Measurements from ENCODE around the gene SEMA6A. TPM values are rescaled to one million over a fixed set of nuclear protein-coding genes. Genes with fewer than 3 reads are reported as not detected.

SEMA6A gene
- total RNA-seq, 1 donor from 2014 or later: 89.9 TPM

GRCh38 chr5:116418774-116419173 is 155.8 kb downstream of the SEMA6A start:
- H3K4me3 Mint-ChIP-seq (ENCODE audit: low read depth): no peak overlapping the region
- no peaks in the 10 kb centered on the region for H3K27me3 Mint-ChIP-seq
- H3K4me1 Mint-ChIP-seq (ENCODE audit: low read depth): no peaks in the 10 kb centered on the region
- no peaks in the 10 kb centered on the region for H3K36me3 Mint-ChIP-seq (ENCODE audit: insufficient read depth)
- no peak for DNase-seq (ENCODE audit: low spot score, unreplicated experiment)
- TF ChIP-seq CTCF (IDR thresholded peaks at IDR 0.05; ENCODE audit: unreplicated experiment): no peak
- H3K27ac Mint-ChIP-seq: no peak overlapping the region
- no peaks in the 10 kb centered on the region for H3K9me3 Mint-ChIP-seq (ENCODE audit: low read depth)

GRCh38 chr5:116418016-116418415 is 156.6 kb downstream of the SEMA6A start:
- H3K4me3 Mint-ChIP-seq (ENCODE audit: low read depth): no peak overlapping the region
- no peaks in the 10 kb centered on the region for H3K27me3 Mint-ChIP-seq
- no peaks in the 10 kb centered on the region for H3K4me1 Mint-ChIP-seq (ENCODE audit: low read depth)
- no peaks in the 10 kb centered on the region for H3K9me3 Mint-ChIP-seq (ENCODE audit: low read depth)
- H3K36me3 Mint-ChIP-seq (ENCODE audit: insufficient read depth): no peaks in the 10 kb centered on the region
- no peak overlapping the region for H3K27ac Mint-ChIP-seq
- no peak for TF ChIP-seq CTCF (IDR thresholded peaks at IDR 0.05; ENCODE audit: unreplicated experiment)
- no peak for DNase-seq (ENCODE audit: low spot score, unreplicated experiment)

- Mint-ChIP-seq H3K4me1 (ENCODE audit: low read depth) (no peaks in the 10 kb centered on the region), H3K9me3 (ENCODE audit: low read depth) (no peaks in the 10 kb centered on the region), H3K27me3 (no peaks in the 10 kb centered on the region), H3K36me3 (ENCODE audit: insufficient read depth) (no peaks in the 10 kb centered on the region), H3K4me3 (ENCODE audit: low read depth) (no peak overlapping the region), H3K27ac (no peak overlapping the region)
- no peak for DNase-seq (ENCODE audit: low spot score, unreplicated experiment)
- TF ChIP-seq CTCF (IDR thresholded peaks at IDR 0.05; ENCODE audit: unreplicated experiment): no peak
Observed at GRCh38 chr5:116415989-116416388, 158.6 kb downstream of the SEMA6A start.

- H3K4me1 Mint-ChIP-seq (ENCODE audit: low read depth): no peaks in the 10 kb centered on the region
- H3K36me3 Mint-ChIP-seq (ENCODE audit: insufficient read depth): no peaks in the 10 kb centered on the region
- no peaks in the 10 kb centered on the region for H3K27me3 Mint-ChIP-seq
- H3K9me3 Mint-ChIP-seq (ENCODE audit: low read depth): no peaks in the 10 kb centered on the region
- DNase-seq (ENCODE audit: low spot score, unreplicated experiment): no peak
- H3K4me3 Mint-ChIP-seq (ENCODE audit: low read depth): no peak overlapping the region
- no peak for TF ChIP-seq CTCF (IDR thresholded peaks at IDR 0.05; ENCODE audit: unreplicated experiment)
- H3K27ac Mint-ChIP-seq: no peak overlapping the region
Observed at GRCh38 chr5:116415182-116415581, 159.4 kb downstream of the SEMA6A start.

- no peak overlapping the region for H3K27ac Mint-ChIP-seq
- no peaks in the 10 kb centered on the region for H3K9me3 Mint-ChIP-seq (ENCODE audit: low read depth)
- no peaks in the 10 kb centered on the region for H3K36me3 Mint-ChIP-seq (ENCODE audit: insufficient read depth)
- DNase-seq (ENCODE audit: low spot score, unreplicated experiment): no peak
- H3K4me1 Mint-ChIP-seq (ENCODE audit: low read depth): no peaks in the 10 kb centered on the region
- no peak for TF ChIP-seq CTCF (IDR thresholded peaks at IDR 0.05; ENCODE audit: unreplicated experiment)
- no peaks in the 10 kb centered on the region for H3K27me3 Mint-ChIP-seq
- no peak overlapping the region for H3K4me3 Mint-ChIP-seq (ENCODE audit: low read depth)
Observed at GRCh38 chr5:116411101-116411571, 163.5 kb downstream of the SEMA6A start.

Measured in progenitor cell of endocrine pancreas (in vitro differentiated cells).